PC-3 (cell line): ENCODE results near the gene DAND5.

ENCODE experiments used
- CTCF ChIP-seq: fragments of 300-600 bp; sonication (generic); conservative IDR thresholded peaks from 2 replicates; pipeline ENCODE4 v1.5.1; 2017; ENCODE audit warnings: antibody characterized with exemption, low read depth, mild to moderate bottlenecking, low read length
- EZH2phosphoT487 ChIP-seq: fragments of 300-600 bp; sonication (generic); IDR thresholded peaks from 2 replicates; pipeline ENCODE4 v1.6.1; 2018; ENCODE audit warnings: mild to moderate bottlenecking, antibody characterized with exemption, low read length, borderline replicate concordance

GRCh38 chr19:12986726-12987125 lies 17.4 kb downstream of the DAND5 start:
- TF ChIP-seq CTCF (no peak), EZH2phosphoT487 (no peak)
